ENCODE measurements around the gene TPM1. TPM values are rescaled to one million over a fixed set of nuclear protein-coding genes. Genes with fewer than 3 reads are reported as not detected.

The TPM1 gene
- total RNA-seq, 1 experiment from 2014 or later = 10.1 TPM

DNA sequence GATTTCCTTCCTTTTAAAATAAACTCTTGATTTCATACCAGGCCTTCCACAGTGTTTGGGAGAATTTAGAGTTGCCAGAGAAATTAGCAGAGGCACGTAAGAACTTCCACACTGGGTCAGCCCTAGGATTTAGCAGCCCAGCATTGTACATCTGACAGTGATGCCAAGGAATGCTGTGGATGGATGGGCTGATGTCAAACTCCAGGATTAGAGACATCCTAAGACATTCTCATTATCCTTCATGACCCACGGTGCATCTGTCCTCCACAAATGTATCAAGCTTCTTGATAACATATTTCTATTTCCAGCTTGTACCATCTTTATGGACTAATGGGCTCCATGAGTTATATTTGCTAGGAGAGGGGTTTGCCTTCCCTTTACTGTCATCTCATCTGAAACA lies 8.0 kb upstream of the TPM1 start:
- H3K36me3 ChIP-seq (ENCODE audit: insufficient read depth, low read length) = no peaks in the 10 kb centered on the region
- no peaks in the 10 kb centered on the region for H3K9me3 ChIP-seq (ENCODE audit: low read length)
- H3K27me3 ChIP-seq (ENCODE audit: low read length) = no peaks in the 10 kb centered on the region
- DNase-seq = no peak
- no peak overlapping the region for H2AFZ ChIP-seq (ENCODE audit: low read length)
- no peaks in the 10 kb centered on the region for H3K9me2 ChIP-seq (replicated peaks; ENCODE audit: insufficient read depth, low read length)
- no peaks in the 10 kb centered on the region for H3K4me1 ChIP-seq (ENCODE audit: low read length)
- H3K4me2 ChIP-seq (ENCODE audit: low read depth, low read length, poor library complexity, severe bottlenecking) = no peak overlapping the region
- no peaks in the 10 kb centered on the region for H4K20me1 ChIP-seq (ENCODE audit: insufficient read depth, low read depth, low read length)
- H3K79me2 ChIP-seq (ENCODE audit: low read length) = no peaks in the 10 kb centered on the region
- no peak overlapping the region for H3K27ac ChIP-seq (ENCODE audit: low read length)
- H3K9ac ChIP-seq (ENCODE audit: low read length) = no peak overlapping the region
- H3K4me3 ChIP-seq (ENCODE audit: low read length) = no peak overlapping the region

DNA sequence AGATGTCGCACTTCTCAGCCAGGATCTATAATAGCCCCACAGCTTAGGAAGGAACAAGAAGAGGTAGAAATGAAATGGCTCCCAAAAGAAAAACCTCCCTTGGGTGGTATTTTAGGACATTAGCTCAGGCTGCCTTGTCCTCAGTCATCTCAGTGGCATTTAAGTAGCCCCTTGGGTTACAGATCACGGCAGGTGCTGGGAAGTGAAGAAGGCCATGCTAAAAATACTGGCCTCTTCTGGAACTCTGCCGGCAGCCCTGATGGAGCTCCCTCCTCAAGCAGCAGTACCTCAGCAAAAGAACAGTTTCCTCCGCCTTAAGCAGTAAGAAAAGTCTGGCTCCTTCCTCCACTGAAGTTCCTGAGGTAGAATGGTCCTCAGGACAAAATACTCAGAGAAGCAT lies 7.3 kb upstream of the TPM1 start:
- H3K27me3 ChIP-seq (ENCODE audit: low read length) = no peaks in the 10 kb centered on the region
- H3K9me3 ChIP-seq (ENCODE audit: low read length) = no peaks in the 10 kb centered on the region
- H3K4me1 ChIP-seq (ENCODE audit: low read length) = no peaks in the 10 kb centered on the region
- H3K36me3 ChIP-seq (ENCODE audit: insufficient read depth, low read length) = no peaks in the 10 kb centered on the region
- H3K9ac ChIP-seq (ENCODE audit: low read length) = no peak overlapping the region
- no peaks in the 10 kb centered on the region for H4K20me1 ChIP-seq (ENCODE audit: insufficient read depth, low read depth, low read length)
- no peaks in the 10 kb centered on the region for H3K79me2 ChIP-seq (ENCODE audit: low read length)
- no peak overlapping the region for H2AFZ ChIP-seq (ENCODE audit: low read length)
- H3K4me3 ChIP-seq (ENCODE audit: low read length) = no peak overlapping the region
- no peak overlapping the region for H3K4me2 ChIP-seq (ENCODE audit: low read depth, low read length, poor library complexity, severe bottlenecking)
- H3K27ac ChIP-seq (ENCODE audit: low read length) = no peak overlapping the region
- DNase-seq = no peak
- H3K9me2 ChIP-seq (replicated peaks; ENCODE audit: insufficient read depth, low read length) = no peaks in the 10 kb centered on the region

DNA sequence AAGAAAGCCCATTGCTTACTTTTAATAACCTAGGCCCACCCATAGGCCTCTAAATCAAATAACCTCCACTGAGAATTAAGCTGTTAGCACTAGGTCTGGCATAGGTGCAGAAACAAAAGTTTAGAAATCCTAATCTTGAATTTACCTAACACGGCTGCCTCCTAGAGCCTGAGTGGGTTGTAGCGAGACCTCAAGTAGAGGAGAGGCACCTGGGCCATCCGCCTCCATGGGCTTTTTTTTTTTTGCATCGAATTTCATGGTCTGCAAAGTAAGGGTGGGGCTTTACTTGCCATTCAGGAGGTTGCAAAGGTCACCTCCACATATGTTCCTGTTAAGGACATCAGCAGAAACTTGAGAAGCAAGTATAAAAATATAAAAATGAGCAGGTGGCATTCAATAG lies 6.6 kb upstream of the TPM1 start:
- Histone ChIP-seq H3K27ac (ENCODE audit: low read length) (no peak overlapping the region), H4K20me1 (ENCODE audit: insufficient read depth, low read depth, low read length) (no peaks in the 10 kb centered on the region), H3K79me2 (ENCODE audit: low read length) (no peaks in the 10 kb centered on the region), H2AFZ (ENCODE audit: low read length) (no peak overlapping the region), H3K36me3 (ENCODE audit: insufficient read depth, low read length) (no peaks in the 10 kb centered on the region), H3K27me3 (ENCODE audit: low read length) (no peaks in the 10 kb centered on the region), H3K4me2 (ENCODE audit: low read depth, low read length, poor library complexity, severe bottlenecking) (no peak overlapping the region), H3K9me3 (ENCODE audit: low read length) (no peaks in the 10 kb centered on the region), H3K4me3 (ENCODE audit: low read length) (no peak overlapping the region), H3K9ac (ENCODE audit: low read length) (no peak overlapping the region), H3K4me1 (ENCODE audit: low read length) (no peaks in the 10 kb centered on the region), H3K9me2 (replicated peaks; ENCODE audit: insufficient read depth, low read length) (no peaks in the 10 kb centered on the region)
- DNase-seq = no peak

DNA sequence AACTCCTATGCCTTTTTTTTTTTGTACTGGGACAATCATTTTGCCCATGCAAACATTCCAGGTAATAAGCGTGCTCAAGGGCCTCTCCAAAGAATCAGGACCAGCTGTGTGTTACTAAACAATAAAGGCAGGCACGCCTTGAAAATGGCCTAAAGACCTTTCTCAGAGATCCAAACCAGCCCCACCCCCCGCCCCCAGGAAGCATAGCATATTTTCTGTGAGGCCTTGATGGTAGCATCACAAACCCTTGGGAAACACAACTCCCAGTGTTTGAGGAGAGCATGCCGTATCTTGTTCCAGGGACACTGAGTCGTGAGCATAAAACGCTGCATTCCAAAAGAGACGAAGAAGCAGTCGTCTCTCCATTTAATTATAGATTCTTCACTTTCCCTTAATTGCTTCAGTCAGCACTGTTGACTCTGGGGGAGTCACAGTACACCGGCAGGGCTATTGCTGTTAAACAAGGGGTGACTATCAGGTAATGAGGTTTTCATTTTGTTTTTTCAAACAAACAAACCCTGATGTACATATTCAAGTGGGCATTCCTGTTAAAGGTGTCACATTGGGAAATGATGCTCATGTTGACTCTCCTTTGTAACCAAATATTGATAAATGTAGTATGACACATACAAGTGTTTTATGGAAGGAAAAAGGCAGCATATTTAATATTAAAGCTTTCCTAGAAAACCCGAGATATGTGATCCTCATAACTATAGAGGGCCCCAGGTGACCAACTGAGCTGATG lies 4.4 kb upstream of the TPM1 start:
- H3K27ac ChIP-seq (ENCODE audit: low read length) = no peak overlapping the region
- no peaks in the 10 kb centered on the region for H3K9me3 ChIP-seq (ENCODE audit: low read length)
- no peaks in the 10 kb centered on the region for H4K20me1 ChIP-seq (ENCODE audit: insufficient read depth, low read depth, low read length)
- no peaks in the 10 kb centered on the region for H3K79me2 ChIP-seq (ENCODE audit: low read length)
- no peak for DNase-seq
- no peaks in the 10 kb centered on the region for H3K36me3 ChIP-seq (ENCODE audit: insufficient read depth, low read length)
- H3K27me3 ChIP-seq (ENCODE audit: low read length) = no peaks in the 10 kb centered on the region
- no peak overlapping the region for H3K4me3 ChIP-seq (ENCODE audit: low read length)
- H3K4me2 ChIP-seq (ENCODE audit: low read depth, low read length, poor library complexity, severe bottlenecking) = no peak overlapping the region
- H3K9me2 ChIP-seq (replicated peaks; ENCODE audit: insufficient read depth, low read length) = no peaks in the 10 kb centered on the region
- no peak overlapping the region for H2AFZ ChIP-seq (ENCODE audit: low read length)
- no peaks in the 10 kb centered on the region for H3K4me1 ChIP-seq (ENCODE audit: low read length)
- no peak overlapping the region for H3K9ac ChIP-seq (ENCODE audit: low read length)

DNA sequence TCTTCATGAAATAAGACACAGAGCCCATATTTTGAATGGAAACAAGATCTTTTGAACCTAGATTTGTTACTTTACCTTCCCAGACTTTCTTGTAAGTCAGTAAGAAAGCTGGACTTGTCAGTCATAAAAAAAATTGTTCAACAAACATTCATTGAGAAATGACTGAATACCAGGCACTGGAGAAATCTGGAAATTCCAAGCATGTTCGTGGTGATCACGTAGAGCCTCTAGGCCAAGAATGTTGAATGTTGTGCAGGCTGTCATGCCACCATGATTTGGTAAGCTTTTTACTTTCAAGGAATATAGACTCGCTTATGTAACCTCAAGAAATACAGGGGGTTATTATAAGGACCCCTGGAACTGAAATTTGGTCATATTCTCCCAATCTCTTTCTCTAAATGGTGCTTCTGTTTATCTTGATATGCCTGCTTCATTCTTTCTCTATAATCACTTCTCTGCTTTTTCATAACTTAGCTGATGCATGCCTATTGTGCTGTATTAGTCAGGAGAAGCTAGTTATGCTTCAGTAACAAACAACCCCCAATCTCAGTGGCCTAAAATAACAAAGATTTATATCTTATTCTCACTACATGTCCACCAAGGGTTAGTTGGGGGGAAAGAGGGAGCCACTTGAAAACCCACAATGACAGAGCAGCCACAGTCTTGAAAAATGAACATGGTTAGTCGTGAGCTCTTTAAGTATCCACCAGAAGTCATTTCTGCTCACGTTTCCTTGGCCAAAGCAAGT lies 3.4 kb upstream of the TPM1 start:
- no peaks in the 10 kb centered on the region for H4K20me1 ChIP-seq (ENCODE audit: insufficient read depth, low read depth, low read length)

DNA sequence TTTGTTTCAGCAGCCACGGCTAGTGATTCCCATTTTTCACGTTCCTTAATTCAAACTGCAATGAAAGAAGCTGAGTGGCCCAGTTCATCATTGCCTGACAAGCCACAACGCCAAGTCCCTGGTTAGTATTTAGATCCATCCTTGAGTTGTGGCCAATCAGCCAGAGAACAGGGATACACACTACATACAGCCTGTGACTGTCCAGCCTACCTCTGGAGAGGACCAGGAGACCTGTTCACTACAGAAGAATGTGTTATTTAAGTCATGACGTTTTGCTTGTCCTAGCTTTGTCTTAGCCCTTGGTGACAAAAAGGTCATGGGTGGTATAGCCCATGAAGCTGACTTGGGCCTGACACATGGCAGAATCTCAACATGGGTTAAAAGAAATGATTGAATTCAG lies 2.7 kb upstream of the TPM1 start:
- H3K4me2 ChIP-seq (ENCODE audit: low read depth, low read length, poor library complexity, severe bottlenecking) = no peak overlapping the region
- no peaks in the 10 kb centered on the region for H3K27me3 ChIP-seq (ENCODE audit: low read length)

More for the DNA sequence above, 3.4 kb upstream of the TPM1 start:
- H3K4me3 ChIP-seq (ENCODE audit: low read length) = no peak overlapping the region
- H2AFZ ChIP-seq (ENCODE audit: low read length) = no peak overlapping the region
- H3K4me1 ChIP-seq (ENCODE audit: low read length) = no peaks in the 10 kb centered on the region
- no peak overlapping the region for H3K9ac ChIP-seq (ENCODE audit: low read length)
- H3K9me3 ChIP-seq (ENCODE audit: low read length) = no peaks in the 10 kb centered on the region
- no peaks in the 10 kb centered on the region for H3K36me3 ChIP-seq (ENCODE audit: insufficient read depth, low read length)
- no peak overlapping the region for H3K4me2 ChIP-seq (ENCODE audit: low read depth, low read length, poor library complexity, severe bottlenecking)
- no peak for DNase-seq
- no peaks in the 10 kb centered on the region for H3K9me2 ChIP-seq (replicated peaks; ENCODE audit: insufficient read depth, low read length)
- no peaks in the 10 kb centered on the region for H3K27me3 ChIP-seq (ENCODE audit: low read length)
- no peaks in the 10 kb centered on the region for H3K79me2 ChIP-seq (ENCODE audit: low read length)
- H3K27ac ChIP-seq (ENCODE audit: low read length) = no peak overlapping the region

DNA sequence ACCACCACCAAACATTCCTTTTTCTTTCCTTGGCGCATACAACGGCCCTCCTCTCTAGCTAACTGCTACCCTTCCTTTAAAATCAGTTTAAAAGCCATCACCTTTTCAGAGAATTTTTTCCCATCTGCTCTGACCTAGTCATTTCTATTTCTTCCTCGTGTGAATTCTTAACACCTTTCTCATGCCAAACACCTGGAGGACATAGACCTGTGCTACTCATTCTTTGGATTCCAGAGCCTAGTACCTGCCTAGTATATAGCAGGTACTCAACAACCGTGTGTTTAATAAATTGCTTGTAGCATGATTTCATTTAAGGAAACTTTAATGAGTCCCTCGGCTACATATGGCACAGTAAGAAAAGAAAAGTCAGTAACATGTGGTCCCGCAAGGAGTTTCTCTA lies 2.0 kb upstream of the TPM1 start:
- no peaks in the 10 kb centered on the region for H3K36me3 ChIP-seq (ENCODE audit: insufficient read depth, low read length)
- no peaks in the 10 kb centered on the region for H3K9me2 ChIP-seq (replicated peaks; ENCODE audit: insufficient read depth, low read length)
- no peak overlapping the region for H3K4me2 ChIP-seq (ENCODE audit: low read depth, low read length, poor library complexity, severe bottlenecking)
- no peaks in the 10 kb centered on the region for H3K79me2 ChIP-seq (ENCODE audit: low read length)
- no peak overlapping the region for H2AFZ ChIP-seq (ENCODE audit: low read length)
- H3K9ac ChIP-seq (ENCODE audit: low read length) = no peak overlapping the region
- no peak for DNase-seq
- no peaks in the 10 kb centered on the region for H3K27me3 ChIP-seq (ENCODE audit: low read length)
- H3K27ac ChIP-seq (ENCODE audit: low read length) = no peak overlapping the region
- H3K9me3 ChIP-seq (ENCODE audit: low read length) = no peaks in the 10 kb centered on the region
- no peak overlapping the region for H3K4me3 ChIP-seq (ENCODE audit: low read length)
- H4K20me1 ChIP-seq (ENCODE audit: insufficient read depth, low read depth, low read length) = no peaks in the 10 kb centered on the region
- H3K4me1 ChIP-seq (ENCODE audit: low read length) = no peaks in the 10 kb centered on the region

More for the DNA sequence above, 2.7 kb upstream of the TPM1 start:
- H3K9me3 ChIP-seq (ENCODE audit: low read length) = no peaks in the 10 kb centered on the region
- H3K4me1 ChIP-seq (ENCODE audit: low read length) = no peaks in the 10 kb centered on the region
- H2AFZ ChIP-seq (ENCODE audit: low read length) = no peak overlapping the region
- no peak overlapping the region for H3K27ac ChIP-seq (ENCODE audit: low read length)
- H3K9ac ChIP-seq (ENCODE audit: low read length) = no peak overlapping the region
- no peaks in the 10 kb centered on the region for H3K79me2 ChIP-seq (ENCODE audit: low read length)
- H3K4me3 ChIP-seq (ENCODE audit: low read length) = no peak overlapping the region
- no peaks in the 10 kb centered on the region for H3K36me3 ChIP-seq (ENCODE audit: insufficient read depth, low read length)
- H3K9me2 ChIP-seq (replicated peaks; ENCODE audit: insufficient read depth, low read length) = no peaks in the 10 kb centered on the region
- no peaks in the 10 kb centered on the region for H4K20me1 ChIP-seq (ENCODE audit: insufficient read depth, low read depth, low read length)
- DNase-seq = no peak

DNA sequence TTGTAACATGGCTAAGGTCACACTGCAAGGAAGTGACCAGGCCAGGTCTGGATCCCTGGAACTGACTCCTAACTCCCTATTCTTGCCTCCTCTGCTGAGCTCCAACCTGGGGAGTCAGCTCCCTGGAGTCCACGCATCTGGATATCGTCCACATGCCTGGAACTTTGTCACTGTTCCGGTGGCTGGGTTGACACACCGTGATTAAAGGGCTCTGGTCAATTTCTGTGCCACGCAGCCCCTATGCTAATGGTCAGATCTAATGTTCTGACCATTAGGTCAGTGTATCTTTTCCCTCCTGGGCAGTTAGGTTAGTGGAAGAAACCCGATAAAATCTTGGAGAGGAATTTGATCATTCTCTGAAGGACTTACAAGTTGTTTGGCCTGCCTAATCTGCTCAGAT lies 1.6 kb upstream of the TPM1 start:
- Histone ChIP-seq H3K27me3 (ENCODE audit: low read length) (no peaks in the 10 kb centered on the region), H3K27ac (ENCODE audit: low read length) (no peak overlapping the region), H3K79me2 (ENCODE audit: low read length) (no peaks in the 10 kb centered on the region), H3K9me2 (replicated peaks; ENCODE audit: insufficient read depth, low read length) (no peaks in the 10 kb centered on the region), H4K20me1 (ENCODE audit: insufficient read depth, low read depth, low read length) (no peaks in the 10 kb centered on the region), H3K4me2 (ENCODE audit: low read depth, low read length, poor library complexity, severe bottlenecking) (no peak overlapping the region), H3K4me3 (ENCODE audit: low read length) (no peak overlapping the region), H3K9ac (ENCODE audit: low read length) (no peak overlapping the region), H3K4me1 (ENCODE audit: low read length) (no peaks in the 10 kb centered on the region), H2AFZ (ENCODE audit: low read length) (no peak overlapping the region), H3K36me3 (ENCODE audit: insufficient read depth, low read length) (no peaks in the 10 kb centered on the region), H3K9me3 (ENCODE audit: low read length) (no peaks in the 10 kb centered on the region)
- no peak for DNase-seq

Measured in Karpas-422 (cell line).